GM19035 (cell line): ENCODE results near the gene PARK7.
A peak's percentile ranks its signal among the peaks of the same experiment; 100 is the strongest.

ENCODE experiments used
- ATAC-seq: cut with Tn5 transposase; IDR thresholded peaks from one replicate; pipeline ENCODE4 v1.9.1; 2021; ENCODE audit not compliant: unreplicated experiment

The PARK7 gene

GRCh38 chr1:7980984-7981383 lies 19.5 kb downstream of the PARK7 start:
- ATAC-seq: no peak

GRCh38 chr1:7983086-7983778 lies 21.7 kb downstream of the PARK7 start:
- ATAC-seq: no peak

GRCh38 chr1:7984811-7985210 lies 23.3 kb downstream of the PARK7 start:
- ATAC-seq: no peak

- no peak for ATAC-seq
Measured at GRCh38 chr1:7985851-7986612, 24.5 kb downstream of the PARK7 start.

GRCh38 chr1:7987528-7987927 lies 26.0 kb downstream of the PARK7 start:
- no peak for ATAC-seq

- ATAC-seq: no peak
Measured at GRCh38 chr1:7988576-7988975, 27.1 kb downstream of the PARK7 start.

GRCh38 chr1:7989762-7990428 lies 28.4 kb downstream of the PARK7 start:
- ATAC-seq: no peak

- no peak for ATAC-seq
Measured at GRCh38 chr1:7991504-7992440, 30.3 kb downstream of the PARK7 start.

GRCh38 chr1:7992885-7993284 lies 31.4 kb downstream of the PARK7 start:
- ATAC-seq: no peak

GRCh38 chr1:7993593-7994479 lies 32.3 kb downstream of the PARK7 start:
- peak; percentile 80 for ATAC-seq

- ATAC-seq: no peak
Measured at GRCh38 chr1:7994827-7995226, 33.3 kb downstream of the PARK7 start.

GRCh38 chr1:7995437-7995836 lies 33.9 kb downstream of the PARK7 start:
- no peak for ATAC-seq

- no peak for ATAC-seq
Measured at GRCh38 chr1:8002329-8002910, 40.9 kb downstream of the PARK7 start.

- no peak for ATAC-seq
Measured at GRCh38 chr1:8002921-8003320, 41.4 kb downstream of the PARK7 start.

- ATAC-seq: no peak
Measured at GRCh38 chr1:8003438-8004112, 42.1 kb downstream of the PARK7 start.

GRCh38 chr1:8004113-8004802 lies 42.7 kb downstream of the PARK7 start:
- ATAC-seq: no peak

GRCh38 chr1:8004803-8005573 lies 43.5 kb downstream of the PARK7 start:
- ATAC-seq: no peak
